GM18511 (cell line): Measurements from ENCODE around the gene NEDD4L.
"Not testable (repeated sequence)": the region's sequence is repeated elsewhere in the genome, so short reads cannot be mapped to it uniquely, and the experiment has no call there.

Experiments
- ATAC-seq: cut with Tn5 transposase; IDR thresholded peaks from one replicate; pipeline ENCODE4 v1.9.1; 2021; ENCODE audit warnings: mild to moderate bottlenecking, moderate library complexity; ENCODE audit not compliant: unreplicated experiment

The NEDD4L gene

DNA sequence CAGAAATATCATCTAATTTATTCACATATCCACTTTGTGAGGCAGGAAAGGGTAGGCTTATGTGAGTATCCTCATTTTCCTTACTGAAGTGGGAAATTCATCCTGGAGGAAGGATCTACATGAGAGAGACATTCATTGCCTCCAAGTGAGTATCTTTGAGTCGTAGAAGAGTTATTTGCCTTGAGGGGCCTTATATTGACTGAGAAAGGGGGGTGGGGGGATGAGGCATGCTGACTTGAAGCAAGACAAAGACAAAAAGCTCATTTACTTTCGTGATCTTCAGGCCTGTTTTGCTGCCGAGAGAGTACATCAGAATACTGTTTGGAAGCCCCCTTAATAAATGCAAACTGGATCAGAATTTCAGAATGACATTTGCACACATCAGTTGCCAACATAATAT lies 17.6 kb upstream of the NEDD4L start:
- ATAC-seq = no peak

DNA sequence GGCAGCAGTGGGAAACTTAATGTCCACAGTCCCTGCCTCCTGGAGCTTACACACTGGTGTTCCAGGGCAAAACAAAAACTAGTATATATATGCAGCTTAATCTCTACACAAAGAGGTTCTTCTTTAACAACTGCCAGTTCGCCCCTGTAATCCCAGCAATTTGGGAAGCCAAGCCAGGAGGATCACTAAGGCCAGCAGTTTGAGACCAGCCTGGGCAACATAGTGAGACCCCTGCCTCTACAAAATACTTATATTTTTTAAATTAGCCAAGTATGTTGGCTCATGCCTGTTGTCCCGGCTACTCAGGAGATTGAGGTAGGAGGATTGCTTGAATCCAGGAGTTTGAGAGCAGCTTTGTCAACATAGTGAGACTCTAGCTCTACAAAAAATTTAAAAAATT lies 17.2 kb upstream of the NEDD4L start:
- no peak for ATAC-seq

DNA sequence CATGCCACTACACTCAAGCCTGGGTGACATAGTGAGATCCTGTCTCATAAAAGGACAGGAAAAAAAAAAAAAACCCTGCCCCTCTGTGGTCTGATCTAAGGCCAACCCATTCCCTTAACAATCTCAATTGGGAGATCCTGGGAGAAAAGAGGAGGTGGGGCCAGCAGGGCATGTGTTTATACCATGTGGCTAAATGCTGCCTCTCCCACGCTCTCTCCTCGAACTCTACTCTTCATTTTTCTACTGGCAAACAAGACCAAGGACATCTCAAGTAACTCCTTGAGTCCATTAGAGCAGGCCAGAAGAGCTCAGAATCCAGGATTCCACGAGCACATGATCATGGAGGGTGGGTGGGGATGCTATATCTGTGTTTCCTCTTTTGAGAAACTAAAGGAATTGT lies 16.7 kb upstream of the NEDD4L start:
- no peak for ATAC-seq

DNA sequence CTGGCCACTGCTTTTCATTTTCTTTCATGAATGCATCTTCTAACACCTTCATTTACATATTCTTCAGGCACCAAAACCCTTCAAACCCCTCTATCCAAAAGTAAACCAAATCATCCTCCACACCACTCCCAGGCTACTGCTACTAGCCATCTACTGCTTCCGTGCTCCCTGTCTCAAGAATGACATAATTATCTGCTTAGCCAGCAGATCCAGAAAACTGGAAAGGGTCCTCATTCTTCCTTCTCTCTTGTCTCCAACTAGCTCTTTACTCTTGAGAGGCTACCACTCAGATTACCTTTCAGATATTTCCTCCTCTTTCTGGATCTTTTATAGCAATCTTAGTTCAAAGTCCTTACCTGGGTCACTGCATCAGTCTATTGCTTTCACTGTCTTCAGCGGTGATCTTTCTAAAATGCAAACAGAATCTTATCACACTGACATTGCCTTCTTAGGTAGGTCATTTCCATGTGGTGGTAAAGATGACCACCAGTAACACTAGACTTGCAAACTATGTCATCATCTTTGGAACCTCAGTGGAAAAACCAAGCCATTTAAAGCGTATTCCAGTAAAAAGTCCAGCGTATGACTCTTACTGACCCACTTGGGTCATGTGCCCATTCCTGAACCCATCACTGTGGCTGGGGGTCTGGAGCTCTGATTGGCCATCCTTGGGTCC lies 15.8 kb upstream of the NEDD4L start:
- no peak for ATAC-seq

DNA sequence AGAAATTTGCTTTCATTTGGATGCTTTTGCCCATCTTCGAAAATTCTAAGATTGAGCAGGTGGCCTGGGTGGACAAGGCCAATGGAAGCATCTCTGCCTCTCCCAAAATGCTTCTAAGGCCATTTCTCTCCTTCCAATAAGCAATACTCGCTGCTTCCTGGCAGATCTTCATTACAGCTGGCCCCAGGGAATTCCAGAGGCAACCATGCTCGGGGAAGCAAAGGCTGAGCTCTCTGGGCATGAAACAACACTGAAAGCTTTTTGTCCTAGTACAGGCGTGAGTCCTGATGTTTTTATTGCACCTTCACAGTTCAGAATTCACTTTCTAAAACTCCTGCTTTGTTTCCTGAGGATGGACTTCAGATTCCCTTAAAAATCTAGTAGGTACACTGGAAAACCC lies 11.8 kb upstream of the NEDD4L start:
- ATAC-seq = no peak

DNA sequence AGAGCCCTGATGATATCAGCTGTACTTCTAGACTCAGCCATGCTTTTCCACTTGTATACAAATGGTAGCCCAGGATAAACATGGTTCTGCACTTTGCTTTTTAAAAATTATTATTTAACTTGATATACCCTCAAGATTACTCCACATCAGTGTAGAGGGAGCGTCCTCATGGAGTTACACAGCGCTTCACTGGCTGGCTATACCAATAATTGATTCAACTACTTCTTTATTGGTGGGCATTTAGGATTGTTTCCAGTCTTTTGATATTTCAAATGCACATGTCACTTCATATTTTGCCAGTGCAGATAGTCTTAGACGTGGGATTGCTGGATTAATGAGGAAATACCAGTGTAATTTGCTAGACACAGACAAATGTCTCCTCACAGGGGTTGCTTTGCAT lies 10.8 kb upstream of the NEDD4L start:
- no peak for ATAC-seq

DNA sequence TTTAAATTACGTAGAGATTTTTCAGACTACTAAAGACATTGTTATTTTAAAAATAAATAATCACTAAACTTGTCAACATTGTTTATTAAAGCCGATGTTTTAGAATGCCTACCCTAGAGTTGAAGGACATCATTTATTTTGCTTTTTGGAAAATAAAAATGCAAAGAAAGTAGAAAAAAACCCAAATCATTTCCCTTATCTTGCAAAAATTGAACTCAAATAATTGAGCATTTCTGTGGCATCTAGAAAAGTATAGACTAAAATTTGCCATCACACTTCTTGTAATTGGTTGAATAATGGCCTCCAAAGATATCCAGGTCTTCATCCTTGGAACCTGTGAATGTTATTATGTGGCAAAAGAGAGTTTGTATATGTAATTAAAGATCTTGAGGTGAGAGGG lies 9.7 kb upstream of the NEDD4L start:
- no peak for ATAC-seq

DNA sequence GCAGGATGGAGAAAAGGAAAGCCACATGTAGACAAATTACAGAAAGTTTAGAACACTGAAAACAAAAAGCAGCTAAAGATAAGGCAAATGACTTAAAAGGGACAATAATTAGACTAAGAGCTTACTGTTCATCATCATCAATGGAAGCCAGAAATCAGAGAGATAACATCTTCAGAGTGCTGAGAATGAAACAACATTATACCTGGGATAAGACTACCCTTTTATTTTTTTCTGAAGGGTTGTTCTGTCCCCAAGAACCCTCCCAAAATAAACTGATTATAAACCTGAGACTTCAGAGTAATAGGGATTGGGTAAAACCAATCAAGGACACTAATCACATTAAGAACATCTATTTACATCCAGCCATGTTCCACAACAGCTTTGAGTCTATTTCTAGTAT lies 6.9 kb upstream of the NEDD4L start:
- ATAC-seq = no peak

DNA sequence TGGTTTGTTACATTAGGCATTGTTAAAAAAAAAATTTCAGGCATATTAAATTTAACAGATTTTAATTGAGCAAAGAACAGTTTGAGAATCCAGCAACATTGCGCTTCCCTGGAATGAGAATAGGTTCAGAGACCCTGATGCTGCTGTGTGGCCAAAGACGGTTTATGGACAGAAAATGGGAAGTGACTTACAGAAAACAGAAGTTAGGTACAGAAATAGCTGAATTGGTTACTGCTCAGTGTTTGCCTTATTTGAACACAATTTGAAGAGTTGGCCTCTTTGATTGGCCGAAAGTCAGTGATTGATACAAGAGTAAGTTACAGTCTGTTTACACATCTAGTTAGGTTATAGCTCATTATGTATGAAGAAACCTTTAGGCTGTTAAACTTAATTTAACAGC lies 6.0 kb upstream of the NEDD4L start:
- no peak for ATAC-seq

DNA sequence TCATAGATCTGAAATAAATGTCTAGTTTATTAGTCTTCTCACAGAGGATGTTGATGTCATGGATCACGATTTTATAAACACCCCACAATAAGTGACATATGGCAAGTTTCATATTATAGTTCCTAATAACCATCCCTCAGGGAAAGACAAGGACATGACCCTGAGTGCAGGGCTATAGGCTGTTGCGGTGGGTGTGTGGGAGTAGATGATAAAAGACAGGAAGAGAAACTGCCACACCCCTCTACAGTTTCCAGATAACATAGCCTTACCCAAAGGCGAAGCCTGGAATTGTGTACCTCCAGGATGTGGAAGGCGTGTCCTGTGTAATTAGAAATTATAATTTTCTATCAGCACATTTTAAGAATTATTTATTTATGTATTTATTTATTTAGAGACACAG lies 2.4 kb upstream of the NEDD4L start:
- no peak for ATAC-seq

DNA sequence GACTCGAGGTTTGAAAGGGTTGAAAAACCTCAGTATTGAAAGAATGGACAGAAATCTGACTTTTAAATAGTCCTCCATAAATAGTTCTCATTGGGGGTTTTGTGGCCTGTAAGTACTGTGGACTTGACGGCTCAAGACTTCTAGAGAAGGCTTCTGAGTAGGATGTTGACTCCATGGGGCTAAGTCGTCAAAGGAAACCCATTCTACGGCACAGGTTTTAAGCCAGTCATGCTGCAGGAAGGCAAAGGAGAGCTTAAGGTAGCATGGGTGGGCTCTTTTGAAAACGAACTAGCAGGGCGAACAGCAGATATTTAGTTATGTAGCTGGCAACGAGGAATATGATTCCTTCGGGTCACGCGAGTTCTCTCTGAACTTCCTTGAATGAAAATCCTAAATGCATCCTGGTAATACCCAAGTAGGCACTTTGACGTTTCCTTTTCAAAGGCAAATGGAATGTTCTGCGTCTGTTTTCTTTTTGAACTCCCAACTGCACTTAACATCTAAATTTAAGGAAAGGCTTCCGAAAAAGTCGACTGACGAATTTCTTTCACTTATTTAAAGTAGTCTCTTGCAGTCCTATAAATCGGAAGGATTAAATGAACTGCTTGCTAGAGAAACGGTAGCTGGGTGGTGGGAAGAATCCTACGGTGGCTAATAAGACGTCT lies 1.1 kb upstream of the NEDD4L start:
- no peak for ATAC-seq

DNA sequence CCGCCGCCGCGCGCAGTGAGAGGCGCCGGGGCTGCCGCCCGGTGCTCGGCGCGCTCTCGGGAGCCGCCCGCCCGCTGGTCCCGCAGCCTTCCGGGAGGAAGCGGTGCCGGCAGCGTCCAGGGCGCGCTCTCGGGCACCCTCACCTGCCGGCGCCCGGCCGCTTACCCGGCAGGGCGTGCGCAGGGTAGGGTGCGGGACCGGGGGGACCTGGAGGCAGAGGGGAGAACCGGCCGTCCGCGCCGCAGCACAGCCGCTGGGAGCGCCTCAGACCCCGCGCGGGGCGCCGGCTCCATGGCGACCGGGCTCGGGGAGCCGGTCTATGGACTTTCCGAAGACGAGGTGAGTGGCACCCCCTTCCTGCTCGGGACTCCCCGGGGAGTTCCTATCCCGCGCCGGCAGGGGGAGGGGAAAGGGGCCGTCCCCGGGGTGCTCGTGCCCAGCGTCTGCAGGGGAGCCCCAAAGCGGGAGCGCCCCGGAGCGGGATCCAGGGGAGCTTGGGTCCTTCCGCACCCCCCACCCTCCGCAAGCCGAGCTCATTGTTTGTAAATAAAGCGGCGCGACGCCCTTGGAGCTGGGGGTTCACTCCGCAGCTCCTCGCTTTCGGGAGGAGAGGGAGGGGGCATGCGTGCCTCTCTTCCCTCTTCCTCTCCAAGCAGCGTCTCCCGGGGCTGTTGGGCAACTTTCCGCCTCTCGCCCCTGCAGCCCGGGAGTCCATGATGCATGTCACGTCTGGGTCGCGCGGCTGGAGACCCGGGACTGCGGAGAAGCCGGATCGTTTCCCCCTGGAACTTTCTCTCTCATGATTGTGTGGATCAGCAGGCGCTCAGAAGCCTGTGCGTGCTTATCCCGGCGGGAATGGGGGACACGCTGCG lies 580 bp downstream of the NEDD4L start:
- ATAC-seq = peak; percentile 41

DNA sequence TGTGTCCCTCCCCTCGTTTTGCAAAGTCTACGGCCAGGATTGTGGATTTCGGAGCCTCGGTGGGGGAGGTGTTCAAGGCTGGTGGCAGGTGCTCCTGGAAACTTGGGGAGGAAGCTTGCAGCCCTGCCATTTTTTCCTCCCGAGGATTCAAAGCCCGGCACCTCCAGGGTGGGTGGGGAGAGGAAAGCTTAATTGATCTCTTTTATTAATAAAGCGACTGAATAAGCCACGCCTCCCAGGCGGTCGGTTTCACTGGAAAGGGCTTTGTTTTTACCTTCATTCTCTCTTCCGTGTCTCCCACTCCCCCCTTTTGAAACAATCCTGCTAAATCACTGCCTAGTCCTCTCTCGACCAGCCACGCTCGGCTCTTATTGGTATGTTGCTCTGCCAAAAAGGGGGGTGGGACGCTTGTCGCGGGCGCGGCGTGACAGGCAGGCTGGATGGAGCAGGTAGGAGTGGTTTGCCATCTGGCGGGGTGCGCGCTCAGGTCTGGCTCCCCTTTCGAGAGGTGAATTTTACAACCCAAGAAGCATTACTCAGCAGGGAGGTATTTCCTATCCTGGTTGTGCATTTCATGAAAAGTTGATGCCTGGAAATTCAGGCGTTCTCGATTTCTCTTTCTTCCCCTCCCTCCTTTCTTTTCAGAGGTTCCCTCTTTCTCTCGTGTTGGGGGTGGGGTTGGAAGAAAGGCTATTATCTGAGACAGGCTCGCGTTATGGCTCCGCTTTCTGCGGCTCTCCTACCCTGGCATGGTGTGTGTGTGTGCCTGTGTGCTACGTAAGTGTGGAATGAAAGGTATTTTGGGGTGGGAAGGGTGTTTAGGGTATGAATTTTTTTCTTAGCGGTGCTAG lies 1.4 kb downstream of the NEDD4L start:
- ATAC-seq = no peak

DNA sequence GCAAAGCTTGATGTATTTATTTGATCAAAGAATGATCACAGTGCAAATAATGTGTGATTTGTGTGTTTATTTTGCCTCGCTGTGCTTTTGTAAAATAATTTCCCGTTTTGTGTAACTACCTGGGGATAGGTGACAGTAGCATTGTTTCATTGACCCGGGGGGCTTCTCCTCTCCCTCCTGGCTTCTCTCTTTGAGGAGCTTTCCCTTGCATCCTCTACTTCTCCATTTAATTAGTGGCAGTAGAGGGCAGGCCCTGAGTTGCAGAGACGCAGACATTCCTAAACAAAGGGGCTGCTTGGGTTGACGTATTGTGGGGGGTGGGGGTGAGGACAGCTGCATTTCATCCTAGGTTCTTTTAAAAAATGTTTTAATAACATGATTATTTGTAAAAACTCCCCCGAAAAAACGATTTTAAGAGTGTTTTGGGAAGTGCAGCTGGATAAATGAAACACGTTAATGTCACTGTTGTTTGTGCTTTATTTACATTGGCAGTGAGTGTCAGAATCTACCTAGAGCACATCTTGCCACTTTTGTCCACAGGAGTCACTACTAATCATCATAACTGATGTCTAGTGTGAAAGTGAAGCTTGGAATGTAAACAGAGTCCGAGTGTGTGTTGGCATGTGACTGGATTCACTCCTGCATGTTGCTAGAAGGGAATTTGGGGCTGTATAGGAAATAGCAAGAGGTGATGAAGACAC lies 2.2 kb downstream of the NEDD4L start:
- ATAC-seq = no peak

DNA sequence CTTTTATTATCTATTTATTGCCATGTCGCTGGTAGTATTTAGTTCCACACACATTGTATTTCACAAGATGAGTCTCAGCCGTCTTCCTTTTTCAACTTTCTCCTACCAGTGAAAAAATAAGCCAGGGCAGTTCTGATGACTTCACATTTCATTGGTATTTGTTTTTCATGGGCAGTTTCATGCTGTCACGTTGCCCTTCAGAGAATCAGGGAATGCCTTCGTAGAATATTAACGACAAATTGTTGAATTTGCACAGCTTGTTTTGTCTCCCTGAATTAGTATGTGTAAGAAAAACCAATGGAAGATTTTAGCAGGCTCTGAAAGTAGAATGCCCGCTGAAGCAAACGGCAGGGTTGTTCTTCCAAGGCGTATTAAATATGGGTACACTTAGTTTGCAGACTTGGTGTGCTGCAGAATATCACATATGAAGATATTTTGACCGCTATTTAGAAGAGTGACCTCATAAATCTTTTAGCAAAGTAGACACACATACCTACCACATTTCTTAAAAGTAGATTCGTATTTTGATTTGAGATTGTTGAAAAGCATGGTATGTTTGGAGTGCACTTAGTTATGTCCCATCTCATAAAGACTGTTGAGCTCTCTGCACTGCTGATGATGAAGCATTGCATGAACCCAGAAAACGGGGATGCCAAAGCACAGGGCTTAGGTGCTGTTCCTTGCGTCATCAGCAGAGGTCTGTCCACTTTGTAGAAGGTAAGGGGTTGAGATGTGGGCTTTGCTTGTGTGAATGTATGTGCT lies 2.9 kb downstream of the NEDD4L start:
- ATAC-seq = no peak

DNA sequence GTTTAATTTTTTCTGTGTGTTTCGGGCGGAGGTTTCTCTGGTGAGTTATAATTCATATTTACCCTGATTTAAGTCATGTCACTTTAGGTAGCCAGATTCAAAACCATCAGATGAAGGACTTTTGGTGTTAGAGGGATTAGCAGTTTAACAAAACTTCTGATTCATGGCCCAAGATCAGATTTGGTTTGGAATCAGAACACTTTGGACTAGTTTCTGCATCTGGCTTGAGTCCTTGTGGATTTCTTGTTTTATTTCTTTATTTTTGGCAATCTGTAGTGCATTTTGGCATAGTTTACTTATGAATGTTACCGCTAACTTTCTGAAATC lies 3.5 kb downstream of the NEDD4L start:
- no peak for ATAC-seq

DNA sequence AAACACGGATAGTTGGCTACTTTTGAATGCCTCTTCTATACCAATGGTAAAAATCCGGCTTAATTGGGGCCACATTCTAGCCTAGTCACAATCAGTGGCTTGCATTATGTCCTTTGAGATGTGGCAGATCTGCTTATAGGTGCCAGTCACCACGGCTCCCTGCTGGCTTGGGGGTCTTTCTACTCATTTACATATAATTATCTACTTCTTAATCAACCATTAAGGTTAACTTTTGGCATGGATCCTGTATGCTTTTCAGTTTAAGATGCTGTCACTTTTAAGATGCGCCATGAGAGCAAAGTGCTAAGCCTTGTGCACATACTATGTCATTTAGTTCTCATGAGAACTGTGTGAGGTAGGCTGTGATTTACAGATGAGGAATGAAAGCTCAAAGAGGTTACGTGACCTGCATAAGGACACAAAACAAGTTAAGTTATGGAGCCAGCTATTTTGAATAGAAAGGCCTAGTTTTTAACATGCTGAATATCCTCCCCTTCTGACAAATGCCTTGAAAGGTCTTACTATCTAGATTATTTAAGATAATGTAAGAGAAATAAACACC lies 4.1 kb downstream of the NEDD4L start:
- ATAC-seq = no peak

DNA sequence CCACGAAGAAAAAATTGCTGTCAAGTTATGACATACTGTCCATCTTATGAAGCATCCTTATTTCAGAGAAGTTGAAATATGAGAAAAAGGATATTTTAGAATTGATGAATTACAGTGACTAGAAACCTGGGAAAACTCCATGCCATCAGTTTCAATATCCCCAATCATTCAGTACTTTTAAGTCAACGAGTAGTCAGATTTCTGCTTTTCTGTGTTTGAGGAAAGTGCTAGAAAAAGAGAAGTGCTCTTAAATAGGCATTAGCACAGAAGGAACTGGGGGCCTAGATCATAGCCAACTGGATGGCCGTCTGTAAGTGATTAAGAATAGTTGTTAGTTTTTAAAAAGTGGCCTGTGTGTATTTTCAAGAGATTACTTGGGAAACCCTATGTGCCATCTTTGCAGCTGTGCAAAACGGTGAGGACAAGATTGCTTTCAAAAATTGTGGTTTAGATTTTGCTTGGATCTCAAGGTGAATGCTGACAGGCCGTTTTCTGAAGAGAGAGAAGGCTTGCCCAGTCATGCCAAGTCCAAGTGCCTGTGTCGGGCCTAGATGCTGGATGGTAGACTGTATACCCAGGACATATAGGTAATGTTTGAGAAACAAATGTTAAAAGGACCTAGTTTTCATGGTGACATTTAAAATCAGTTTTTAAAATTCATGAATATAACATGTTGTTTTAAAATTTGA lies 5.1 kb downstream of the NEDD4L start:
- ATAC-seq = no peak

DNA sequence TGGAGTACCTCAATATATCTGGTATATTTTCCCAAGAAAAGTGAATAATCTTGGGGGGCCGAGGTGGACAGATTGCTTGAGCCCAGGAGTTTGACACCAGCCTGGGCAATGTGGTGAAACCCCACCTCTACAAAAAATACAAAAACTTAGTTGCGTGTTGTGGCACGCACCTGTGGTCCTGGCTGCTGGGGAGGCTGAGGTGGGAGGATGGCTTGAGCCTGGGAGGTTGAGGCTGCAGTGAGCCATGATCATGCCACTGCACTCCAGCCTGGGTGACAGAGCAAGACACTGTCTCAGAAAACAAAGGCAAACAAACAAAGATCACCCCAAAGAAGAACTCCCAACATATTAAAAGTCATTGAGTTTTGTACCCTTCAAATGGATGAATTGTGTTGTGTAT lies 6.9 kb downstream of the NEDD4L start:
- ATAC-seq = not testable (repeated sequence)
